ENCODE results near the gene PIGBOS1.

GRCh38 chr15:55320238-55320550 lies 1.3 kb upstream of the PIGBOS1 start:
- no peak for TF ChIP-seq CTCF (IDR thresholded peaks at IDR 0.05)
- TF ChIP-seq POLR2A (IDR thresholded peaks at IDR 0.05), result no peak

Data from lower leg skin (tissue), 3 donors.